OCI-LY1 (cell line): ENCODE results near the gene FZR1.

Experiments used
- H2AFZ ChIP-seq: fragments of 200-600 bp; sonication (generic), shearing (Covaris generic); 2 replicates; pipeline ENCODE4 v1.6.0; 2014; ENCODE audit warnings: antibody characterized with exemption, mild to moderate bottlenecking, low read length
- H3F3A ChIP-seq: fragments of 200-600 bp; sonication (generic), shearing (Covaris generic); 2 replicates; pipeline ENCODE4 v1.6.0; 2014; ENCODE audit warnings: mild to moderate bottlenecking, antibody characterized with exemption, low read length, moderate library complexity; ENCODE audit not compliant: insufficient read depth
- H3K27ac ChIP-seq: fragments of 200-600 bp; sonication (generic); 2 replicates; pipeline ENCODE4 v1.5.1; 2014; ENCODE audit warnings: low read length, mixed run types, mild to moderate bottlenecking, low read depth; ENCODE audit not compliant: poor library complexity, severe bottlenecking
- H3K27me3 ChIP-seq: fragments of 200-600 bp; sonication (generic); 2 replicates; pipeline ENCODE4 v1.6.0; 2014; ENCODE audit warnings: antibody characterized with exemption, mild to moderate bottlenecking, low read length, moderate library complexity; ENCODE audit not compliant: insufficient read depth
- H3K36me3 ChIP-seq: fragments of 200-600 bp; sonication (generic); 2 replicates; pipeline ENCODE4 v1.6.1; 2014; ENCODE audit warnings: mild to moderate bottlenecking, antibody characterized with exemption, low read length, moderate library complexity, mixed read lengths; ENCODE audit not compliant: insufficient read depth
- H3K4me1 ChIP-seq: fragments of 200-600 bp; sonication (generic); 2 replicates; pipeline ENCODE4 v1.5.1; 2014; ENCODE audit warnings: mild to moderate bottlenecking, low read length, moderate library complexity; ENCODE audit not compliant: insufficient read depth, severe bottlenecking
- H3K4me2 ChIP-seq: fragments of 200-600 bp; sonication (generic), shearing (Covaris generic); 2 replicates; pipeline ENCODE4 v1.6.1; 2014; ENCODE audit warnings: low read length
- H3K4me3 ChIP-seq: fragments of 200-600 bp; sonication (generic); 2 replicates; pipeline ENCODE4 v1.5.1; 2014; ENCODE audit warnings: low read length, low read depth, mild to moderate bottlenecking, mixed read lengths; ENCODE audit not compliant: poor library complexity, severe bottlenecking
- H3K79me2 ChIP-seq: fragments of 200-600 bp; shearing (Covaris generic); 2 replicates; pipeline ENCODE4 v1.6.1; 2016; ENCODE audit warnings: mixed run types, low read length, mixed read lengths; ENCODE audit not compliant: insufficient read depth
- H3K9ac ChIP-seq: fragments of 200-600 bp; sonication (generic), shearing (Covaris generic); 2 replicates; pipeline ENCODE4 v1.6.1; 2014; ENCODE audit warnings: mild to moderate bottlenecking, low read length, mixed read lengths
- H3K9me2 ChIP-seq: fragments of 200-600 bp; sonication (generic), shearing (Covaris generic); 2 replicates; pipeline ENCODE4 v1.6.1; 2014; ENCODE audit warnings: low read depth, mild to moderate bottlenecking, low read length, mixed read lengths
- H3K9me3 ChIP-seq: fragments of 200-600 bp; shearing (Covaris generic); 2 replicates; pipeline ENCODE4 v1.6.1; 2014; ENCODE audit warnings: low read length, mixed read lengths
- H4K20me1 ChIP-seq: fragments of 200-600 bp; sonication (generic), shearing (Covaris generic); 2 replicates; pipeline ENCODE4 v1.6.0; 2016; ENCODE audit warnings: mild to moderate bottlenecking, low read length; ENCODE audit not compliant: insufficient read depth
- EZH2 ChIP-seq: fragments of 200-600 bp; sonication (generic), shearing (Covaris generic); IDR thresholded peaks from 2 replicates; pipeline ENCODE4 v1.8.0; 2017; ENCODE audit warnings: borderline replicate concordance, mixed run types, mild to moderate bottlenecking, antibody characterized with exemption, low read length, moderate library complexity, mixed read lengths
- TF ChIP-seq, protein P1 (sequence below): fragments of 200-600 bp; sonication (generic), shearing (Covaris generic); IDR thresholded peaks from 2 replicates; pipeline ENCODE4 v1.5.1; 2017; ENCODE audit warnings: mild to moderate bottlenecking, antibody characterized with exemption, low read length, moderate library complexity, mixed read lengths

Gene FZR1

DNA sequence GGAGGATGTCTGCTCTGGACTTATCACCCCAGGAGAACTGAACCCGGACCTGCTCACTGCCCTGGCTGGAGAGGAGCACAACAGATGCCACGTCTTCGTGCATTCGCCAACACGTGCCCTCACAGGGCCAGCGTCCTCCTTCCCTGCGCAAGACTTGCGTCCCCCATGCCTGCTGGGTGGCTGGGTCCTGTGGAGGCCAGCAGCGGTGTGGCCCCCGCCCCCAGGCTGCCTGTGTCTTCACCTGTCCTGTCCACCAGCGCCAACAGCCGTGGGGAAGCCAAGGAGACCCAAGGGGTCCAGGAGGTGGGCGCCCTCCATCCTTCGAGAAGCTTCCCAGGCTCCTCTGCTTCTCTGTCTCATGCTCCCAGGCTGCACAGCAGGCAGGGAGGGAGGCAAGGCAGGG, 29.5 kb downstream of the FZR1 start:
- H3K9me2 ChIP-seq = no peaks in the 10 kb centered on the region
- H3K36me3 ChIP-seq = peaks cover 66% of the 10 kb centered on the region
- no peaks in the 10 kb centered on the region for H3K79me2 ChIP-seq
- H4K20me1 ChIP-seq = no peaks in the 10 kb centered on the region
- no peaks in the 10 kb centered on the region for H3F3A ChIP-seq
- no peak overlapping the region for H3K4me2 ChIP-seq
- no peak overlapping the region for H3K9ac ChIP-seq
- H2AFZ ChIP-seq = no peak overlapping the region
- no peak for TF ChIP-seq EZH2
- TF ChIP-seq, protein P1, sequence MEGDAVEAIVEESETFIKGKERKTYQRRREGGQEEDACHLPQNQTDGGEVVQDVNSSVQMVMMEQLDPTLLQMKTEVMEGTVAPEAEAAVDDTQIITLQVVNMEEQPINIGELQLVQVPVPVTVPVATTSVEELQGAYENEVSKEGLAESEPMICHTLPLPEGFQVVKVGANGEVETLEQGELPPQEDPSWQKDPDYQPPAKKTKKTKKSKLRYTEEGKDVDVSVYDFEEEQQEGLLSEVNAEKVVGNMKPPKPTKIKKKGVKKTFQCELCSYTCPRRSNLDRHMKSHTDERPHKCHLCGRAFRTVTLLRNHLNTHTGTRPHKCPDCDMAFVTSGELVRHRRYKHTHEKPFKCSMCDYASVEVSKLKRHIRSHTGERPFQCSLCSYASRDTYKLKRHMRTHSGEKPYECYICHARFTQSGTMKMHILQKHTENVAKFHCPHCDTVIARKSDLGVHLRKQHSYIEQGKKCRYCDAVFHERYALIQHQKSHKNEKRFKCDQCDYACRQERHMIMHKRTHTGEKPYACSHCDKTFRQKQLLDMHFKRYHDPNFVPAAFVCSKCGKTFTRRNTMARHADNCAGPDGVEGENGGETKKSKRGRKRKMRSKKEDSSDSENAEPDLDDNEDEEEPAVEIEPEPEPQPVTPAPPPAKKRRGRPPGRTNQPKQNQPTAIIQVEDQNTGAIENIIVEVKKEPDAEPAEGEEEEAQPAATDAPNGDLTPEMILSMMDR = no peak
- no peak overlapping the region for H3K4me3 ChIP-seq
- no peak overlapping the region for H3K27ac ChIP-seq
- H3K9me3 ChIP-seq = no peaks in the 10 kb centered on the region
- H3K4me1 ChIP-seq = no peaks in the 10 kb centered on the region
- no peaks in the 10 kb centered on the region for H3K27me3 ChIP-seq

DNA sequence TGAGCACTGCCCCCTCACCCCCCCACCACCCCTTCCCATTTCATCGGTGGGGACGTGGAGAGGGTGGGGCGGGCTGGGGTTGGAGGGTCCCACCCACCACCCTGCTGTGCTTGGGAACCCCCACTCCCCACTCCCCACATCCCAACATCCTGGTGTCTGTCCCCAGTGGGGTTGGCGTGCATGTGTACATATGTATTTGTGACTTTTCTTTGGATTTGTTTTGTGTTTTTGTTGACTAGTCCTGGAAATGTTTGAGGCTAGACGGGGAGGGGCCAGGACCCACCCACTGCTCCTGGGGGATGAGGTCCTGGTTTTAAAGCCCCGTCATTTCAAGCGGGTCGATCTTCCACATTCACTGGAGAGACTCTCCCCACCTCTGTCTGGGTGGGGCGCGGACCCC, 29.9 kb downstream of the FZR1 start:
- no peak overlapping the region for H2AFZ ChIP-seq
- no peak overlapping the region for H3K4me3 ChIP-seq
- H3K4me1 ChIP-seq = no peaks in the 10 kb centered on the region
- H3K79me2 ChIP-seq = no peaks in the 10 kb centered on the region
- no peak overlapping the region for H3K4me2 ChIP-seq
- peaks cover 62% of the 10 kb centered on the region for H3K36me3 ChIP-seq
- no peaks in the 10 kb centered on the region for H3F3A ChIP-seq
- no peaks in the 10 kb centered on the region for H3K9me2 ChIP-seq
- H3K9ac ChIP-seq = no peak overlapping the region
- no peak for TF ChIP-seq EZH2
- TF ChIP-seq, protein P1 = no peak
- no peaks in the 10 kb centered on the region for H4K20me1 ChIP-seq
- H3K27me3 ChIP-seq = no peaks in the 10 kb centered on the region
- no peak overlapping the region for H3K27ac ChIP-seq
- H3K9me3 ChIP-seq = no peaks in the 10 kb centered on the region

DNA sequence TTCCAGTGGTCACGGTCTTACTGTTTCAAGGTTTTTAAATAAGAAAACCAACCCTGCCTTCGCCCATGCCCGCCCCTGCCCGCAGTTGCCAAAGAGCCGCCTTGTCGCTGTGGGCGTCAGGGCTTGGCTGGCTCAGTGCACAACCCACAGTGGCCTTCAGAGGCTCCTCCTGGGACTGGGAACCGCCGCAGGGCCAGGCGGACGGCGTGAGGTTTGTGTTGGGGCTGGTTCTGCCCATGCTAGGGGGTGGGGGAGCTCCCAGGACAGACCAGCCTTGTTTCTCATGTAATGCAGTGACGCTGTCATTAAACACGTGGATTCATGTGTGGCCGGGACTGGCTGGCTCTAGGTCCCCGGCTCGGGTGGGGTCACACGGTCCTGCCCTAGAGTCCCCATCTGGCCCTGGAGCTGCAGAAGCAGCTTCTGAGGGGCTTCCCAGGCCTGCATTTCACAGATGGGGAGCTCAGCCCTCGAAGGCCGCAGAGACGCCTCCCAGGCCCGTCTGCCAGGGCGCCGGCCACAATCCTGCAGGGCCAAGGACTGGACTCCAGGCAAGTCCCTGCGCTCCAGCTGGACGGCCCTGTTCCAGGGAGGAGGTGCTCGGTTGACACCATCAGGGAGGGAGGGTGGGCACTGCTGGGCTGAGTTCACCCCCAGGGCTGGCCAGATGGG, 30.5 kb downstream of the FZR1 start:
- H3F3A ChIP-seq = no peaks in the 10 kb centered on the region
- no peaks in the 10 kb centered on the region for H4K20me1 ChIP-seq
- no peaks in the 10 kb centered on the region for H3K27me3 ChIP-seq
- H3K4me3 ChIP-seq = no peak overlapping the region
- no peaks in the 10 kb centered on the region for H3K9me3 ChIP-seq
- H2AFZ ChIP-seq = no peak overlapping the region
- no peak overlapping the region for H3K9ac ChIP-seq
- peaks cover 56% of the 10 kb centered on the region for H3K36me3 ChIP-seq
- no peak overlapping the region for H3K27ac ChIP-seq
- no peak for TF ChIP-seq EZH2
- TF ChIP-seq, protein P1 = no peak
- no peak overlapping the region for H3K4me2 ChIP-seq
- no peaks in the 10 kb centered on the region for H3K9me2 ChIP-seq
- H3K79me2 ChIP-seq = no peaks in the 10 kb centered on the region
- H3K4me1 ChIP-seq = no peaks in the 10 kb centered on the region
